Stimulated activated naive CD8-positive, alpha-beta T cell treated with anti-CD3 and anti-CD28 coated beads, Interleukin-15, amount 100 ng/mL, for 72 hours (primary cell): ENCODE results near the gene ADCY4.

Source experiments
- ATAC-seq: fragments of 150-1000 bp; cut with Tn5 transposase; 2 replicates; pipeline ENCODE4 v1.10.0; 2021; ENCODE audit warnings: mild to moderate bottlenecking, moderate library complexity
- DNase-seq, 2 donors: peaks; one replicate each; pipeline ENCODE4 v3.0.0; 2021 to 2022
- H3K27ac Mint-ChIP-seq, 2 donors: one replicate each; pipeline ENCODE4 v1.8.0; 2022; ENCODE audit warnings: mild to moderate bottlenecking in 2 of 2, mixed read lengths in 2 of 2, moderate library complexity in 2 of 2
- H3K27me3 Mint-ChIP-seq: one replicate; pipeline ENCODE4 v1.8.0; 2022; ENCODE audit warnings: mixed read lengths
- H3K4me1 Mint-ChIP-seq: one replicate; pipeline ENCODE4 v1.8.0; 2022; ENCODE audit warnings: mild to moderate bottlenecking, mixed read lengths
- H3K4me3 Mint-ChIP-seq, 2 donors: one replicate each; pipeline ENCODE4 v1.8.0; 2022; ENCODE audit warnings: mild to moderate bottlenecking in 2 of 2, mixed read lengths in 2 of 2, moderate library complexity in 1 of 2
- H3K9me3 Mint-ChIP-seq, 2 donors: one replicate each; pipeline ENCODE4 v1.8.0; 2022; ENCODE audit warnings: mixed read lengths in 2 of 2

The ADCY4 gene

DNA sequence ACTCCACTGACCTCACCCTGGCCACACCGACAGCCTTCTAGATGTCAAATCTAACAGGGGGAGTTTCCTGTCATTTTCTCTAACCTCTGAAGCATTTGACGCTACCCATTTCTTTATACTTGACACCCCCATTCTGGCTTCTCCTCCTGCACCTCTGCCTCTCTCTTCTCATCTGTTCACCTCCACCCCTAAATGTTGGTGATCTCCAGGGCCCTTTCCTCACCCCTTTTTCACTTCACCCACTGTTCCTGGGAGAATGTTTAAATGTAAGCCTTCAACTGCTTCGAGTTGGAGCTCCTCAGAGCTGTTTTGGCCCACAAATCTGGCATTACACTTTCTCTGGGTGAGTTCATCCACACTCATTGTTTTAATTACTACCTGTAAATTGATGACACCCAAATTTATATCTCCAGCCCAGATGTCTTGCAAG, 63.0 kb downstream of the ADCY4 start:
- no peaks in the 10 kb centered on the region for H3K27me3 Mint-ChIP-seq
- ATAC-seq (no peak), DNase-seq (no peak)
- H3K4me3 Mint-ChIP-seq: peak overlapping the region; percentile 87 to 92
- no peaks in the 10 kb centered on the region for H3K9me3 Mint-ChIP-seq
- H3K4me1 Mint-ChIP-seq: peaks cover 48% of the 10 kb centered on the region
- H3K27ac Mint-ChIP-seq: peak overlapping the region; percentile 74 to 94

DNA sequence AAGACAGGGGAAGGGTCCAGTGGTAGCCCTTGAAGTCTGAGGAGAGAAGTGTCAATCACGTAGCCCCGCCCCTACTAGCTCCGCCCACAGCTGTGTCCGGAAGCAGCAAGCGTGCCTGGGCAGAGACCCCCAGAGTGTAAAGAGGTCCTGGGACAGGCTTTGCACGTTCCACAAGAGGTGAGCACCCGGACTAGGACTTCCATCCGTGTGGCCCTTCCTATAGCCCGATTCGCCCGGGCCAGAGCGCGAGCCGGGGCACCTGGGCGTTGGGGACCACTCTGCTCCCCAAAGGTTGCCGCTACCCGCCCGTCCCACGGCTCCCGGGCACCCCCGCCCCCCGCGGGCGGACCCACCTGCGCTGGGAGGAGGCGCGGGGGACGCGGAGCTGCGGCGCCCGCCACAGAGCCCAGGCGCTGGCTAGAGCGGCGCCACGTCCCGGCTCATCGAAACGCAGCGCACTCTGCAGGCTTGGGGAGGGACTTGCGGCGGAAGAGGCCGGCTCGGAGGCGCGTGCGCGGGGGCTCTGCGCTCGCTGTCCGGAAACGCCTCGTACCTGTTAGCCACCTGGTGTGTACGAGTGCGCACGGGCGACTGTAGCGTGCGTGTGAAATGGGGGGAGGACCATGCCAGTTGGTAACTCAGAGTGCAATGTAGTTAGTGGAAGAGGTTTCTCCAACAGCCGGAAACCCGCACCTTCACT, 63.6 kb downstream of the ADCY4 start, which contains the start of gene RABGGTA:
TSS of gene RABGGTA (minus strand) at position 464 of the 700 bp plus-strand sequence. CDS start 482 bp downstream, outside the sequence.
- Mint-ChIP-seq H3K9me3 (no peaks in the 10 kb centered on the region), H3K4me1 (peaks cover 44% of the 10 kb centered on the region), H3K27me3 (no peaks in the 10 kb centered on the region), H3K27ac (peak within 1 kb of the TSS; percentile 81 to 96), H3K4me3 (peak within 1 kb of the TSS; percentile 89 to 92)
- ATAC-seq (peak; percentile 88), DNase-seq (peak; percentile 92 to 95)

DNA sequence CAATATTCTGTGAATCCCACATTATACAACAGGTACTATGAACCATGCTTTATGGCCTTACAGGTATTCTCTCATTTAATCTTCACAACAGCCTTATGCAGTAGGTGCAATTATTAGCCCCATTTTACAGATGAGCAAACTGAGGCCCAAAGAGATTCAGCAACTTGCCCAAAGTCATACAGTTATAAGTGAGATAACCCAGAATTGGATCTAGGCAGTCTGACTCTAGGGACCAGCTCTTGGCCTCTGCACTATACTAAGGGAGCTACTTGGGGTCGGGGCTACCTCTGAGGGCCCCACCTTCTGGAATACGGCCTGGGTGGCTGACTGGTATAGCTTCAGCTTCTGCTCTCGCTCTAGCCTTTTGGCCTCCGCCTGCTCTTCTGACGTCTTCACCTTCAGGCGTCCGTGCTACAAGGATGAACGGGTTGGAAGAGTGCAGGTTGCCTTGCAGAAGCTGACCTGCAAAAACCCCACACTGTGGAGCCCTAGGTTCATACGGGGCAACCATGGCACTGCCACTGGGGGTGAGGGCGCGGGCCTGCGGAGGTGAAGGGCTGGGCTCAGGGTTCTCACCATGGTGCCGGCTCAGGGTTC, 64.2 kb downstream of the ADCY4 start:
- no peaks in the 10 kb centered on the region for H3K27me3 Mint-ChIP-seq
- DNase-seq (no peak), ATAC-seq (no peak)
- peaks cover 44% of the 10 kb centered on the region for H3K4me1 Mint-ChIP-seq
- peak overlapping the region; percentile 89 to 92 for H3K4me3 Mint-ChIP-seq
- peak overlapping the region; percentile 81 to 96 for H3K27ac Mint-ChIP-seq
- H3K9me3 Mint-ChIP-seq: no peaks in the 10 kb centered on the region

DNA sequence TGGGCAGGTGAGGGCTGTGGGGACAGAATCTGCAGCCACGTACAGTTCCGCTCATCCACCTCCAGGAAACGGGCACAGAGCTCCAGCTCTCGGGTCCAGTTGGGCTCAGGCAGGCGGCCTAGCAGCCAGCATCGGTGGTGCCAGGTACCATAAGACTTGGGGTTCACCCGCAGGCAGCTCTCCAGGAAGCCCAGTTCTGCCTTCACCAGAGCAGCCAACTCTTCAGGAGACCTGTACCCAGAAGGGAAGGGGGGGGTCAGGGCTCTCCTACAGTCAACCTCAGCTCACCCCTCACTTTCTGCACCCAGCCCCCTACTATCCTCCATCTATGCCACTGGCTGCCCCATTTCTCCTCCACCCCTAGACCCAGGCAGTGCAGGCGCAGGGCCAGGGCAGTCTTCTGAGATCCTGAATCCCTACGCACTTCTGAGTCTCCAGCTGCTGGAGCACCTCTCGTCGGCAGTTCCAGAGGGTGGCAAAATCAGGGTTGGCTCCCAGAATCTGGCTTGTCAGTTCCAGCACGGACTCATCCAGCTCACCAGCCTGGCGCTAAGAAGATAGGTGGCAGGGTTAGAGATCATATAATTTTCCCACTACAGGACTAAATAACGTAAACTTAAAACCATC, 64.8 kb downstream of the ADCY4 start:
- Mint-ChIP-seq H3K27me3 (no peaks in the 10 kb centered on the region), H3K27ac (no peak overlapping the region), H3K9me3 (no peaks in the 10 kb centered on the region), H3K4me3 (no peak overlapping the region), H3K4me1 (peaks cover 38% of the 10 kb centered on the region)
- no peak for ATAC-seq
- no peak for DNase-seq

DNA sequence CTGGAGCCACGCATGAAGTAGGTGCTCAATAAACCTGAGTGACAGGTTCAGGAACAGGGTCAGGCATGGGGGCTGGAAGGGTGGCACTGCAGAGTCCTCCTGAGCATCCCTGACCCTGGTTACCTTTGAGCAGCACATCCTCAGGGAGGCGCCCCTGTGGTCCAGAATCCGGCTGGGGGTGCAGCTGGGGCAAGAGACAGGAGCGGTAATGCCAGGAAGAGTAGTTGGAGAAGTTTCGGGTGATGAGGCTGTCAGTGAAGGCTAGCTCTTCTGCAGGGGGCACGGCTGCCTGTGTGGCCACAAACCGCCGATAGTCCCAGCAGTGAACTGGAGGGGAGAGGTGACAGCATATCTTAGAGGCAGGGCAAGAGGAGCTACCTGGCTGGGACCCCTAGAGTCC, 65.5 kb downstream of the ADCY4 start:
- Mint-ChIP-seq H3K4me3 (no peak overlapping the region), H3K9me3 (no peaks in the 10 kb centered on the region), H3K4me1 (peaks cover 33% of the 10 kb centered on the region), H3K27me3 (no peaks in the 10 kb centered on the region), H3K27ac (no peak overlapping the region)
- DNase-seq: no peak
- ATAC-seq: no peak
